Measurements from ENCODE around the gene CD300LF. TPM values are rescaled to one million over a fixed set of nuclear protein-coding genes. Genes with fewer than 3 reads are reported as not detected.
A peak's percentile ranks its signal among the peaks of the same experiment; 100 is the strongest.

Gene CD300LF
- total RNA-seq, 1 donor from 2014 or later, result not detected

DNA sequence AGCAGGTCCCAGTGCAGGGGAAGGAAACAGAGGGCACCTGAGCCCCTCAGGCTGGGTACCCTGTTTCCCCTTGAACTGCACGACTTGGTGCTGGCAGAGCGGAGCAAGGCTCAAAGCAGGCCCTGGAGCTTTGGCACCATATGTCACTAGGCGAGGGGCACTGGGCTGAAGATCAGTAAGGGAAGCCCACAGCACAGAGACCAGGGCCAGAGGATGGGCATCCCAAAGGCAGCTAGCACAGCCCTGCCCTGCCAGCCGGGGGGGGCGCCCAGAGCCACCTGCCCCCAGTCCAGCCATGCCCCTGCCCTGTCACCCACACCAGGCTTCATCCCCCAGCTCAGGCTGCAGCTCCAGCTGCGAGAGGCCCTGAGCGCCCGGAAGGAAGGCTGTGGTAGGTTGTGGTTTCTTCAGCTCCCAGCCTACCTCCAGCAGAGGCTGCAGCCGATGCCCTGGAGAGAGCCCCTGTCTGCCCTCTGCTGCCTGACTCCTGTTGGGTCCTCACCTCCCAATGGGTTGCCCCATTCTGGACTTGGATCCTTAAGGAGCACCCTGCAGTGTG is 46.6 kb upstream of the CD300LF start:
- Mint-ChIP-seq H3K27ac (ENCODE audit: unreplicated experiment) (peak overlapping the region; percentile 43), H3K27me3 (ENCODE audit: unreplicated experiment) (no peaks in the 10 kb centered on the region), H3K9me3 (ENCODE audit: unreplicated experiment) (no peaks in the 10 kb centered on the region), H3K36me3 (ENCODE audit: unreplicated experiment) (no peaks in the 10 kb centered on the region), H3K4me1 (ENCODE audit: low read depth, unreplicated experiment) (peaks cover 12% of the 10 kb centered on the region), H3K4me3 (ENCODE audit: unreplicated experiment) (no peak overlapping the region)
- DNase-seq, result no peak
- TF ChIP-seq, protein P1, sequence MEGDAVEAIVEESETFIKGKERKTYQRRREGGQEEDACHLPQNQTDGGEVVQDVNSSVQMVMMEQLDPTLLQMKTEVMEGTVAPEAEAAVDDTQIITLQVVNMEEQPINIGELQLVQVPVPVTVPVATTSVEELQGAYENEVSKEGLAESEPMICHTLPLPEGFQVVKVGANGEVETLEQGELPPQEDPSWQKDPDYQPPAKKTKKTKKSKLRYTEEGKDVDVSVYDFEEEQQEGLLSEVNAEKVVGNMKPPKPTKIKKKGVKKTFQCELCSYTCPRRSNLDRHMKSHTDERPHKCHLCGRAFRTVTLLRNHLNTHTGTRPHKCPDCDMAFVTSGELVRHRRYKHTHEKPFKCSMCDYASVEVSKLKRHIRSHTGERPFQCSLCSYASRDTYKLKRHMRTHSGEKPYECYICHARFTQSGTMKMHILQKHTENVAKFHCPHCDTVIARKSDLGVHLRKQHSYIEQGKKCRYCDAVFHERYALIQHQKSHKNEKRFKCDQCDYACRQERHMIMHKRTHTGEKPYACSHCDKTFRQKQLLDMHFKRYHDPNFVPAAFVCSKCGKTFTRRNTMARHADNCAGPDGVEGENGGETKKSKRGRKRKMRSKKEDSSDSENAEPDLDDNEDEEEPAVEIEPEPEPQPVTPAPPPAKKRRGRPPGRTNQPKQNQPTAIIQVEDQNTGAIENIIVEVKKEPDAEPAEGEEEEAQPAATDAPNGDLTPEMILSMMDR (IDR thresholded peaks at IDR 0.05; ENCODE audit: partially characterized antibody, unreplicated experiment), result no peak

DNA sequence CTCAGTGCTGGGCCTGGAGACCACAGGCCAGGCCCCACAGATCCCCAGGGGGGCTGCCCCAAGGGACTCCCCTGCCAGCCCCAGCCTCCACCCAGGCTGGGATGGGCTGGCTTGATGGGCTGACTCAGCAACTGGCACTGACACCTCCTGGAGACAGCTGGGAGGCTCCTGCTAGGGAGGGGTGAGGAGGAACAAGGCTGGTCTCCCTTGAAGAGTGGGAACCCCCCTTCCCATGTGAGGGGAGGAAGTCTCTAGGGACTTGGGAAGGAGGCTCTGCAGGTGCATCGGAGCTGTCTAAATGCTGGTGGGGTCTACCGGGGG is 46.1 kb upstream of the CD300LF start:
- no peak overlapping the region for H3K4me3 Mint-ChIP-seq (ENCODE audit: unreplicated experiment)
- peak overlapping the region; percentile 43 for H3K27ac Mint-ChIP-seq (ENCODE audit: unreplicated experiment)
- DNase-seq, result no peak
- no peaks in the 10 kb centered on the region for H3K36me3 Mint-ChIP-seq (ENCODE audit: unreplicated experiment)
- no peaks in the 10 kb centered on the region for H3K9me3 Mint-ChIP-seq (ENCODE audit: unreplicated experiment)
- H3K27me3 Mint-ChIP-seq (ENCODE audit: unreplicated experiment), result peaks cover 2% of the 10 kb centered on the region
- TF ChIP-seq, protein P1 (IDR thresholded peaks at IDR 0.05; ENCODE audit: partially characterized antibody, unreplicated experiment), result no peak
- H3K4me1 Mint-ChIP-seq (ENCODE audit: low read depth, unreplicated experiment), result peaks cover 12% of the 10 kb centered on the region

DNA sequence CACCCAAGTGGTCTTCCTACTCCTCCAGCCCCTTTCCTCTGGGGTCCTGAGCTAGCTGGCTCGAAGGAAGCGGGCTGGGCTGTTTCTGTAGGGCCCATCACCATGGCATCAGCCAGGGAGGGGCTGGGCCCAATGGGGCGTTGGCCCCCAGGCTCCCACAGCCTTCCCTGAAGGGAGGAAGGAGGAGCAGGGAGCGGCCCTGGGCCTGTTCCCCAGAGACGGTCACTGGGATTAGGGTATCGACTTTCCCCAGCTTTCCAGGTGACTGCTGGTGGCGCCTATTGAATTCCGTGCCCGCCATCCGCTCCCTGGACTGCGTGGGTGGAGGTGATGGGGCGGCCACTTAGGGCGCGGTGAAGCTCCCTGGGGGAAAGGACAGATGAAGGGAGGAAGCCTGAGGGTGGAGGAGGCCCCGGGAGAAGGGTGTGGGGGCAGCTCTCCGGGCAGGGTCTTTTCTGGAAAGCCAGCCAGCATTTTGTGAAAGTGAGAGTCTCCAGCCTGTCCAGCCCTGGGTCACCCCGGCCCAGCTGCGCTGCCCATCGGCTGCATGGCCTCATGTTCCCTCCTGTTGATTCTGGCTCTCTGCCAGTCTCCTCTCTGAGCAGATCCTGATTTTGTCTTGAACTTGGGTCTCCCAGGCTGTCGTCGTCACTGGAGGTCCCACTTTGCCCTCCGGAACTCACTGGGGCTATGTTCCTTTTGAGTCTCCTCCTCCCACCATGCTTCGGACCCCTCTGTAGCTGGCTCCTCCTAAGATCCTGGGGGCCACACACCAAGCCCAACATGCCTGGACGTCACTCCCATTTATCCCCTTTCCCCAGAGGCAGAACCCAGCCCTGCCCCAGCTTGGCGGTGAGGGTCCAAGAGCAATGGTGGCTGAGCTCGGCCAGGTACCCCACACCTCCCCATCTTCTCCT is 45.5 kb upstream of the CD300LF start:
- peaks cover 3% of the 10 kb centered on the region for H3K27me3 Mint-ChIP-seq (ENCODE audit: unreplicated experiment)
- H3K4me1 Mint-ChIP-seq (ENCODE audit: low read depth, unreplicated experiment), result peaks cover 12% of the 10 kb centered on the region
- no peak for DNase-seq
- H3K4me3 Mint-ChIP-seq (ENCODE audit: unreplicated experiment), result no peak overlapping the region
- no peaks in the 10 kb centered on the region for H3K36me3 Mint-ChIP-seq (ENCODE audit: unreplicated experiment)
- H3K27ac Mint-ChIP-seq (ENCODE audit: unreplicated experiment), result no peak overlapping the region
- H3K9me3 Mint-ChIP-seq (ENCODE audit: unreplicated experiment), result no peaks in the 10 kb centered on the region
- TF ChIP-seq, protein P1 (IDR thresholded peaks at IDR 0.05; ENCODE audit: partially characterized antibody, unreplicated experiment), result no peak

DNA sequence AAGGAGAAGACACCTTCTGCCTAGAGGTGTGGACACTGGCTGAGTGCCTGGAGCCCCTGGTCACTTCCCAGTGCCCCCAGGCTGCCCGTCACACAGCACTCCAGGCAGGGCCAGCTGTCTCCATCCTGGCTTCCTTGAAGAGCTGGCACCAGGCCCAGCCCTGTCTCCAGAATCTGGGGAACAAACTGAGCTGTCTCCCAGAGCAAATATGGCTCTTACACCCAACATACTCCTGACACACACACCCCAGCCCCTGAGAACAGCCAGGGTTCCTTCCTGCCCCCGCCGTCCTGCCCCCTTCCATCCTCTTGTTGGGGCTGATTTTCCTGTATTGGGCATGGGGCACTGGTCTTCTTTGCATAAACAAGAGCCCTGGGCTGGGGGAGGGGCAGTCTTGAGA is 44.8 kb upstream of the CD300LF start:
- Mint-ChIP-seq H3K27ac (ENCODE audit: unreplicated experiment) (no peak overlapping the region), H3K9me3 (ENCODE audit: unreplicated experiment) (peaks cover 2% of the 10 kb centered on the region), H3K36me3 (ENCODE audit: unreplicated experiment) (no peaks in the 10 kb centered on the region), H3K4me3 (ENCODE audit: unreplicated experiment) (no peak overlapping the region), H3K4me1 (ENCODE audit: low read depth, unreplicated experiment) (peaks cover 12% of the 10 kb centered on the region), H3K27me3 (ENCODE audit: unreplicated experiment) (peaks cover 3% of the 10 kb centered on the region)
- no peak for DNase-seq
- TF ChIP-seq, protein P1 (IDR thresholded peaks at IDR 0.05; ENCODE audit: partially characterized antibody, unreplicated experiment), result no peak

DNA sequence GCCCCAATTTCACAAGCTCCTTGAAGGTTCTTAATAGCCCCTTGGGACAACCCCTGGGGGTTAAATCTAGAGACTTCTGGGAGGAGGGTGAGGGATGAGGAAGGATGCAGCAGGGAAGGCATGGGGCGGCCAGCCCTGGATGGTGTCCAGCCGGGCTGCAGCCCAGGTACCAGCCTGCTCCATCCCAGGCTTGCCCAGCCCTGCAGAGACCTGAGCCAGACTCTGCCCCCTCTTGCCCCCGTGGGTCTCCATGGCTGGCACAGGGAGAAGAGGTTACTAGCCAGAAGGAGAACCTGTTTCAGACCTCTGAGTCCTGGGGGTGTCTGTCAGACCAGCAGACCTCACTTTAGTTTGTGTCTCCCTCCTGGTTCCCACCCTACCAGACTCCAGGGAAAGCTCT is 44.2 kb upstream of the CD300LF start:
- Mint-ChIP-seq H3K36me3 (ENCODE audit: unreplicated experiment) (no peaks in the 10 kb centered on the region), H3K9me3 (ENCODE audit: unreplicated experiment) (peaks cover 2% of the 10 kb centered on the region), H3K27me3 (ENCODE audit: unreplicated experiment) (peaks cover 3% of the 10 kb centered on the region), H3K4me3 (ENCODE audit: unreplicated experiment) (no peak overlapping the region), H3K4me1 (ENCODE audit: low read depth, unreplicated experiment) (peaks cover 12% of the 10 kb centered on the region), H3K27ac (ENCODE audit: unreplicated experiment) (no peak overlapping the region)
- TF ChIP-seq, protein P1 (IDR thresholded peaks at IDR 0.05; ENCODE audit: partially characterized antibody, unreplicated experiment), result no peak
- DNase-seq, result no peak
